ENCODE data around the gene CCNQ.

DNA sequence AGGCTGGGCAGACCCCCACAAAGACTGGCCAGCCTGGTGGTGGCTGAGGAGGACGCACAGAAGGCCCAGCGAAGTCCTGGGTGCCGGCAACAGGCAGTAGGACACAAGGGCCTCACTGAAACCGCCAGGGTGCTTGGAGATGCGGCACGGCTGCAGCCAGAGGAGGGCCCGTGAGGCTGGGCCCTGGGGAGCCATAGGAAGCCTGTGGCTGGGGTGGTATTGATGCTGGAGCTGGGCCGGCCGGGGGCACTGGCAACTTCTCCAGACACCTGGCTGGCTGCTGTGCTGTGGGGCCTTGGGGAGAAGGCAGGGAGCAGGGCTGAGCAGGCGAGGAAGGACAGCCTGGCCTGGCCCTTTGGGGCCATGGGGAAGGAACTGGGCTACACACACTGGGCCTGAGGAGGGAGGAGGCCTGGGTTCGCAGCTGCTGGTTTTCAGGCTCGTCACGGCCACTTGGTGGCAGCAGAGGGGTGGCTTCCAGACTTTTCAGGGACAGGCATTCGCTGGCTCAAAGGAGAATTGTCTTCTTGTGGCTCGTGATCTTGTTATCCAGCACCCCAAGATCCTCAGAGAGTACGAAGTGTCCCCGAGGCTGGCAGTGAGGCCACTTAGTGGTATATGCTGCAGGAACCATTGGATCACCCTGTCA is 44.3 kb downstream of the CCNQ start:
- TF ChIP-seq, protein P1, sequence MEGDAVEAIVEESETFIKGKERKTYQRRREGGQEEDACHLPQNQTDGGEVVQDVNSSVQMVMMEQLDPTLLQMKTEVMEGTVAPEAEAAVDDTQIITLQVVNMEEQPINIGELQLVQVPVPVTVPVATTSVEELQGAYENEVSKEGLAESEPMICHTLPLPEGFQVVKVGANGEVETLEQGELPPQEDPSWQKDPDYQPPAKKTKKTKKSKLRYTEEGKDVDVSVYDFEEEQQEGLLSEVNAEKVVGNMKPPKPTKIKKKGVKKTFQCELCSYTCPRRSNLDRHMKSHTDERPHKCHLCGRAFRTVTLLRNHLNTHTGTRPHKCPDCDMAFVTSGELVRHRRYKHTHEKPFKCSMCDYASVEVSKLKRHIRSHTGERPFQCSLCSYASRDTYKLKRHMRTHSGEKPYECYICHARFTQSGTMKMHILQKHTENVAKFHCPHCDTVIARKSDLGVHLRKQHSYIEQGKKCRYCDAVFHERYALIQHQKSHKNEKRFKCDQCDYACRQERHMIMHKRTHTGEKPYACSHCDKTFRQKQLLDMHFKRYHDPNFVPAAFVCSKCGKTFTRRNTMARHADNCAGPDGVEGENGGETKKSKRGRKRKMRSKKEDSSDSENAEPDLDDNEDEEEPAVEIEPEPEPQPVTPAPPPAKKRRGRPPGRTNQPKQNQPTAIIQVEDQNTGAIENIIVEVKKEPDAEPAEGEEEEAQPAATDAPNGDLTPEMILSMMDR (conservative IDR thresholded peaks at IDR 0.05; ENCODE audit: low read depth, low read length), result peak; percentile 79
- no peak for TF ChIP-seq EZH2 (IDR thresholded peaks at IDR 0.05; ENCODE audit: borderline replicate concordance, low read depth, low read length, poor library complexity, severe bottlenecking)

Measured in A673 (cell line).